Measurements from ENCODE around the gene MBNL2.

DNA sequence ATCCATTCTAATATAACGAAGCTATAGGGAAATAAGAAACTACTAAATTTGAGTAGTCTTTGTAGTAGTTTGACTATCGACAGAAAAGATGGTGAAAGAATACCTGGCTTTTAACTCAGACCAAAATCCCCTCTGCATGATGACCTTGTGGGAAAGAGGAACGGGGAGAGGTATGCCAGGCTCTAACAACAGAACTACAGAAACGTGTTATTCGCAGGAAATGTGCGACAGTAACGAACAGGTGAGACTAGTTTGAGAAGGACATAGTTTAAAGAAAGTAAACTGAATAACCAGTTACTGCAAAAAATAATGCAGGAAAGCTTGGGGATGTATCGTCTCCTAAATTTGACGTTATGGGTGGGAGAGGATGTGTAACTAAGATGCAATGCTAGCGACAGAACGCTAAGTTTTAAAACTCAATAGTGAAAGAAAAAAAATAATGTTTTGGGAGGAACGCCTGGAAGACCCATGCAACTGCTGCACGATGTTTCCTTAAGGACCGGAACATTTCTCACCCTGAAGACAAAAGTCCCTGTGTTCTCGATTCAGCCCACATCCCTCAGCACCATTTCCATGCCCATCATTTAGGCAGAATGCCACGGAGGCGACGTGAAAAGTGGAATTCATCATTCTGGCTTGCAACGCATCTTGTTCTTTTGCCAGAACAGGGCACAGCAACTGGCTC, 210.2 kb downstream of the MBNL2 start:
- no peak for TF ChIP-seq POLR2A (IDR thresholded peaks at IDR 0.05)
- TF ChIP-seq, protein P1, sequence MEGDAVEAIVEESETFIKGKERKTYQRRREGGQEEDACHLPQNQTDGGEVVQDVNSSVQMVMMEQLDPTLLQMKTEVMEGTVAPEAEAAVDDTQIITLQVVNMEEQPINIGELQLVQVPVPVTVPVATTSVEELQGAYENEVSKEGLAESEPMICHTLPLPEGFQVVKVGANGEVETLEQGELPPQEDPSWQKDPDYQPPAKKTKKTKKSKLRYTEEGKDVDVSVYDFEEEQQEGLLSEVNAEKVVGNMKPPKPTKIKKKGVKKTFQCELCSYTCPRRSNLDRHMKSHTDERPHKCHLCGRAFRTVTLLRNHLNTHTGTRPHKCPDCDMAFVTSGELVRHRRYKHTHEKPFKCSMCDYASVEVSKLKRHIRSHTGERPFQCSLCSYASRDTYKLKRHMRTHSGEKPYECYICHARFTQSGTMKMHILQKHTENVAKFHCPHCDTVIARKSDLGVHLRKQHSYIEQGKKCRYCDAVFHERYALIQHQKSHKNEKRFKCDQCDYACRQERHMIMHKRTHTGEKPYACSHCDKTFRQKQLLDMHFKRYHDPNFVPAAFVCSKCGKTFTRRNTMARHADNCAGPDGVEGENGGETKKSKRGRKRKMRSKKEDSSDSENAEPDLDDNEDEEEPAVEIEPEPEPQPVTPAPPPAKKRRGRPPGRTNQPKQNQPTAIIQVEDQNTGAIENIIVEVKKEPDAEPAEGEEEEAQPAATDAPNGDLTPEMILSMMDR (IDR thresholded peaks at IDR 0.05), result no peak

Measured in uterus (tissue), 2 donors.